Naive B cell (primary cell): Measurements from ENCODE around the gene NBEAL1. TPM values are rescaled to one million over a fixed set of nuclear protein-coding genes. Genes with fewer than 3 reads are reported as not detected.
A peak's percentile ranks its signal among the peaks of the same experiment; 100 is the strongest.
"Not testable (repeated sequence)": the region's sequence is repeated elsewhere in the genome, so short reads cannot be mapped to it uniquely, and the experiment has no call there.

Source experiments
- ATAC-seq, 2 donors: fragments of 150-1000 bp; cut with Tn5 transposase; 2 replicates each; pipeline ENCODE4 v1.10.0; 2021; ENCODE audit warnings: low read depth in 2 of 2, mild to moderate bottlenecking in 2 of 2, moderate library complexity in 2 of 2
- DNase-seq: peaks from one replicate; pipeline ENCODE4 v3.0.0; 2022
- H3K27ac Mint-ChIP-seq, 6 donors: one replicate each; pipeline ENCODE4 v1.8.0; 2020 to 2022; ENCODE audit warnings: mild to moderate bottlenecking in 6 of 6, mixed read lengths in 6 of 6, moderate library complexity in 5 of 6, inconsistent platforms in 2 of 6
- H3K27me3 Mint-ChIP-seq, 3 donors: one replicate each; pipeline ENCODE4 v1.8.0; 2021 to 2022; ENCODE audit warnings: mixed read lengths in 3 of 3, mild to moderate bottlenecking in 1 of 3
- H3K36me3 Mint-ChIP-seq, 2 donors: one replicate each; pipeline ENCODE4 v1.8.0; 2020 to 2022; ENCODE audit warnings: mixed read lengths in 2 of 2, inconsistent platforms in 1 of 2, mild to moderate bottlenecking in 1 of 2
- H3K4me1 Mint-ChIP-seq, 3 donors: one replicate each; pipeline ENCODE4 v1.8.0; 2020 to 2022; ENCODE audit warnings: mixed read lengths in 3 of 3, inconsistent platforms in 1 of 3, mild to moderate bottlenecking in 1 of 3, moderate library complexity in 1 of 3
- H3K4me3 Mint-ChIP-seq, 8 donors: one replicate each; pipeline ENCODE4 v1.8.0; 2020 to 2022; ENCODE audit warnings: mild to moderate bottlenecking in 8 of 8, mixed read lengths in 8 of 8, moderate library complexity in 8 of 8, inconsistent platforms in 2 of 8
- H3K9me3 Mint-ChIP-seq, 7 donors: one replicate each; pipeline ENCODE4 v1.8.0; 2020 to 2022; ENCODE audit warnings: mixed read lengths in 7 of 7, mild to moderate bottlenecking in 5 of 7, inconsistent platforms in 2 of 7, moderate library complexity in 1 of 7
- polyA plus RNA-seq, 6 donors: library from polyadenylated mRNA; unstranded; fragments of 300-500 nt; fragmentation: Illumina TruSeq; gene quantifications; one replicate each; pipeline ENCODE4 v1.2.3, GENCODE V29; 2021; ENCODE audit warnings: low read depth in 6 of 6

The NBEAL1 gene
- polyA plus RNA-seq, 6 donors from 2014 or later = 5.4 to 8.3 (median 7.3) TPM

GRCh38 chr2:203052539-203052938, 37.9 kb downstream of the NBEAL1 start:
- Mint-ChIP-seq H3K4me3 (no peak overlapping the region), H3K36me3 (peaks cover 7 to 12% of the 10 kb centered on the region in 2 donors), H3K9me3 (no peaks in the 10 kb centered on the region), H3K27ac (peak overlapping the region in 1 of 6 donors; percentile 23), H3K4me1 (no peaks in the 10 kb centered on the region), H3K27me3 (no peaks in the 10 kb centered on the region)
- ATAC-seq = no peak
- DNase-seq = no peak

GRCh38 chr2:203059567-203060240, 45.0 kb downstream of the NBEAL1 start:
- no peak for DNase-seq
- Mint-ChIP-seq H3K4me3 (no peak overlapping the region), H3K27ac (no peak overlapping the region), H3K9me3 (peaks cover 0 to 5% (median 0%) of the 10 kb centered on the region in 7 donors), H3K4me1 (no peaks in the 10 kb centered on the region), H3K27me3 (no peaks in the 10 kb centered on the region), H3K36me3 (peaks cover 9 to 22% of the 10 kb centered on the region in 2 donors)
- no peak for ATAC-seq

GRCh38 chr2:203061346-203061745, 46.7 kb downstream of the NBEAL1 start:
- no peak overlapping the region for H3K27ac Mint-ChIP-seq
- no peak overlapping the region for H3K4me3 Mint-ChIP-seq
- peaks cover 8 to 15% of the 10 kb centered on the region in 2 donors for H3K36me3 Mint-ChIP-seq
- no peak for DNase-seq
- H3K9me3 Mint-ChIP-seq = peaks cover 0 to 5% (median under 1%) of the 10 kb centered on the region in 7 donors
- ATAC-seq = no peak
- H3K4me1 Mint-ChIP-seq = no peaks in the 10 kb centered on the region
- H3K27me3 Mint-ChIP-seq = no peaks in the 10 kb centered on the region

- ATAC-seq = no peak
- Mint-ChIP-seq H3K4me3 (no peak overlapping the region), H3K27ac (no peak overlapping the region), H3K36me3 (peaks cover 8 to 15% of the 10 kb centered on the region in 2 donors), H3K4me1 (no peaks in the 10 kb centered on the region), H3K9me3 (peaks cover 0 to 5% (median 2%) of the 10 kb centered on the region in 7 donors), H3K27me3 (no peaks in the 10 kb centered on the region)
- no peak for DNase-seq
Observed at GRCh38 chr2:203062126-203062525, 47.5 kb downstream of the NBEAL1 start.

GRCh38 chr2:203066519-203067091, 51.9 kb downstream of the NBEAL1 start:
- H3K27me3 Mint-ChIP-seq, ATAC-seq, H3K4me3 Mint-ChIP-seq, DNase-seq, H3K27ac Mint-ChIP-seq, H3K4me1 Mint-ChIP-seq: not testable (repeated sequence)
- H3K9me3 Mint-ChIP-seq = peaks cover 0 to 11% (median 2%) of the 10 kb centered on the region in 7 donors
- peaks cover 8 to 15% of the 10 kb centered on the region in 2 donors for H3K36me3 Mint-ChIP-seq

GRCh38 chr2:203070701-203071100, 56.0 kb downstream of the NBEAL1 start:
- Mint-ChIP-seq H3K9me3 (peaks cover 5 to 32% (median 11%) of the 10 kb centered on the region in 7 donors), H3K27ac (no peak overlapping the region), H3K36me3 (peaks cover 23 to 30% of the 10 kb centered on the region in 2 donors), H3K4me3 (no peak overlapping the region), H3K27me3 (no peaks in the 10 kb centered on the region), H3K4me1 (no peaks in the 10 kb centered on the region)
- DNase-seq (no peak), ATAC-seq (no peak)

GRCh38 chr2:203071148-203071547, 56.5 kb downstream of the NBEAL1 start:
- no peak overlapping the region for H3K4me3 Mint-ChIP-seq
- peaks cover 4 to 28% (median 11%) of the 10 kb centered on the region in 7 donors for H3K9me3 Mint-ChIP-seq
- no peaks in the 10 kb centered on the region for H3K4me1 Mint-ChIP-seq
- DNase-seq (no peak), ATAC-seq (no peak)
- H3K27ac Mint-ChIP-seq = no peak overlapping the region
- peaks cover 23 to 30% of the 10 kb centered on the region in 2 donors for H3K36me3 Mint-ChIP-seq
- H3K27me3 Mint-ChIP-seq = no peaks in the 10 kb centered on the region

- no peaks in the 10 kb centered on the region for H3K27me3 Mint-ChIP-seq
- H3K27ac Mint-ChIP-seq = no peak overlapping the region
- H3K4me1 Mint-ChIP-seq = no peaks in the 10 kb centered on the region
- no peak overlapping the region for H3K4me3 Mint-ChIP-seq
- peaks cover 4 to 26% (median 9%) of the 10 kb centered on the region in 7 donors for H3K9me3 Mint-ChIP-seq
- peaks cover 23 to 30% of the 10 kb centered on the region in 2 donors for H3K36me3 Mint-ChIP-seq
- DNase-seq (no peak), ATAC-seq (no peak)
Observed at GRCh38 chr2:203072371-203072770, 57.7 kb downstream of the NBEAL1 start.

- Mint-ChIP-seq H3K27me3 (no peaks in the 10 kb centered on the region), H3K4me3 (no peak overlapping the region), H3K36me3 (peaks cover 13 to 15% of the 10 kb centered on the region in 2 donors), H3K27ac (no peak overlapping the region), H3K4me1 (no peaks in the 10 kb centered on the region), H3K9me3 (peaks cover 4 to 14% (median 9%) of the 10 kb centered on the region in 7 donors)
- no peak for DNase-seq
- no peak for ATAC-seq
Observed at GRCh38 chr2:203077451-203077850, 62.8 kb downstream of the NBEAL1 start.

- Mint-ChIP-seq H3K27me3 (no peaks in the 10 kb centered on the region), H3K27ac (peak overlapping the region in 1 of 6 donors; percentile 39), H3K9me3 (no peaks in the 10 kb centered on the region), H3K4me3 (no peak overlapping the region), H3K36me3 (no peaks in the 10 kb centered on the region), H3K4me1 (no peaks in the 10 kb centered on the region)
- ATAC-seq = no peak
- no peak for DNase-seq
Observed at GRCh38 chr2:203080447-203081045, 65.9 kb downstream of the NBEAL1 start.

- Mint-ChIP-seq H3K9me3 (no peaks in the 10 kb centered on the region), H3K4me3 (no peak overlapping the region), H3K27ac (no peak overlapping the region), H3K27me3 (no peaks in the 10 kb centered on the region), H3K36me3 (peaks cover 0 to 4% of the 10 kb centered on the region in 2 donors), H3K4me1 (no peaks in the 10 kb centered on the region)
- ATAC-seq = no peak
- no peak for DNase-seq
Observed at GRCh38 chr2:203083328-203083727, 68.7 kb downstream of the NBEAL1 start.

- ATAC-seq, DNase-seq, H3K27me3 Mint-ChIP-seq, H3K9me3 Mint-ChIP-seq, H3K36me3 Mint-ChIP-seq, H3K4me3 Mint-ChIP-seq, H3K4me1 Mint-ChIP-seq: not testable (repeated sequence)
- H3K27ac Mint-ChIP-seq = peak overlapping the region in 1 of 6 donors; percentile 21
Observed at GRCh38 chr2:203086381-203086780, 71.7 kb downstream of the NBEAL1 start.

GRCh38 chr2:203090721-203091120, 76.0 kb downstream of the NBEAL1 start:
- H3K27ac Mint-ChIP-seq, H3K4me3 Mint-ChIP-seq, H3K36me3 Mint-ChIP-seq, H3K9me3 Mint-ChIP-seq, DNase-seq, H3K27me3 Mint-ChIP-seq, ATAC-seq, H3K4me1 Mint-ChIP-seq: not testable (repeated sequence)

GRCh38 chr2:203097735-203098134, 83.1 kb downstream of the NBEAL1 start:
- no peaks in the 10 kb centered on the region for H3K4me1 Mint-ChIP-seq
- peaks cover 0 to 9% (median 4%) of the 10 kb centered on the region in 7 donors for H3K9me3 Mint-ChIP-seq
- ATAC-seq (no peak), DNase-seq (no peak)
- H3K36me3 Mint-ChIP-seq = peaks cover 22 to 33% of the 10 kb centered on the region in 2 donors
- H3K4me3 Mint-ChIP-seq = no peak overlapping the region
- no peak overlapping the region for H3K27ac Mint-ChIP-seq
- no peaks in the 10 kb centered on the region for H3K27me3 Mint-ChIP-seq
